ENCODE data around the gene PKIG. TPM values are rescaled to one million over a fixed set of nuclear protein-coding genes. Genes with fewer than 3 reads are reported as not detected.

PKIG gene
- total and polyA plus RNA-seq, 2 experiments from 2014 or later = 47.6 to 51.9 TPM

DNA sequence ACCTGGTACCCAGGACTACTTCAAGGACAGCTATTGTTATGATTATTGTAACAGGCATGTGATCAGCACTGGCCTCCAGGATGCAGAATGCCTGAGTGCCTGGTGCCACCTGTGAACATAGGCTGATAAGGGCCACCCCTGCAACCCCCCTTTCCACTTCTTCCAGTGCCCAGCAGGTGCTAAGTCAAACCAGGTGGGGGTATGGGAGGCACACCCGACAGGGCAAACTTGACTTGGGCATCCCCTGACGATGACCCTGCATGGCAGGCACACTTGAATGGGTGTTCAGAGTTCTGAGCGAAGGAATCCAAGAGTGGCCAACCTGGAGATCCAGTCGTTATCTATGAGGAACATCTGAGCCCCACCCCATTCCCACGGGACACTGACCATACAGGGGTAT lies 65.7 kb downstream of the PKIG start:
- TF ChIP-seq, protein P1, sequence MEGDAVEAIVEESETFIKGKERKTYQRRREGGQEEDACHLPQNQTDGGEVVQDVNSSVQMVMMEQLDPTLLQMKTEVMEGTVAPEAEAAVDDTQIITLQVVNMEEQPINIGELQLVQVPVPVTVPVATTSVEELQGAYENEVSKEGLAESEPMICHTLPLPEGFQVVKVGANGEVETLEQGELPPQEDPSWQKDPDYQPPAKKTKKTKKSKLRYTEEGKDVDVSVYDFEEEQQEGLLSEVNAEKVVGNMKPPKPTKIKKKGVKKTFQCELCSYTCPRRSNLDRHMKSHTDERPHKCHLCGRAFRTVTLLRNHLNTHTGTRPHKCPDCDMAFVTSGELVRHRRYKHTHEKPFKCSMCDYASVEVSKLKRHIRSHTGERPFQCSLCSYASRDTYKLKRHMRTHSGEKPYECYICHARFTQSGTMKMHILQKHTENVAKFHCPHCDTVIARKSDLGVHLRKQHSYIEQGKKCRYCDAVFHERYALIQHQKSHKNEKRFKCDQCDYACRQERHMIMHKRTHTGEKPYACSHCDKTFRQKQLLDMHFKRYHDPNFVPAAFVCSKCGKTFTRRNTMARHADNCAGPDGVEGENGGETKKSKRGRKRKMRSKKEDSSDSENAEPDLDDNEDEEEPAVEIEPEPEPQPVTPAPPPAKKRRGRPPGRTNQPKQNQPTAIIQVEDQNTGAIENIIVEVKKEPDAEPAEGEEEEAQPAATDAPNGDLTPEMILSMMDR (IDR thresholded peaks at IDR 0.05; ENCODE audit: poor library complexity) = no peak
- no peak for TF ChIP-seq EZH2 (IDR thresholded peaks at IDR 0.05; ENCODE audit: borderline replicate concordance)
- TF ChIP-seq EZH2phosphoT487 (IDR thresholded peaks at IDR 0.05; ENCODE audit: low read depth, severe bottlenecking, unreplicated experiment) = no peak
- Histone ChIP-seq H3K9me2 (replicated peaks; ENCODE audit: insufficient read depth) (no peaks in the 10 kb centered on the region), H4K20me1 (ENCODE audit: insufficient read depth, poor library complexity, severe bottlenecking) (no peaks in the 10 kb centered on the region), H3K27ac (no peak overlapping the region), H3K79me2 (no peaks in the 10 kb centered on the region), H3K4me3 (no peak overlapping the region), H3K4me2 (no peak overlapping the region), H3K36me3 (replicated peaks; ENCODE audit: insufficient read depth, low read depth) (no peaks in the 10 kb centered on the region), H3K4me1 (ENCODE audit: insufficient read depth) (peaks cover 4% of the 10 kb centered on the region), H2AFZ (no peak overlapping the region), H3K9me3 (ENCODE audit: low read depth) (no peaks in the 10 kb centered on the region), H3K27me3 (no peaks in the 10 kb centered on the region)
- DNase-seq (ENCODE audit: low spot score) = no peak
- WGBS (ENCODE audit: low lambda C conversion rate, missing lambda C conversion rate) = 92% methylated on average over 5 of the region's 5 CpGs

DNA sequence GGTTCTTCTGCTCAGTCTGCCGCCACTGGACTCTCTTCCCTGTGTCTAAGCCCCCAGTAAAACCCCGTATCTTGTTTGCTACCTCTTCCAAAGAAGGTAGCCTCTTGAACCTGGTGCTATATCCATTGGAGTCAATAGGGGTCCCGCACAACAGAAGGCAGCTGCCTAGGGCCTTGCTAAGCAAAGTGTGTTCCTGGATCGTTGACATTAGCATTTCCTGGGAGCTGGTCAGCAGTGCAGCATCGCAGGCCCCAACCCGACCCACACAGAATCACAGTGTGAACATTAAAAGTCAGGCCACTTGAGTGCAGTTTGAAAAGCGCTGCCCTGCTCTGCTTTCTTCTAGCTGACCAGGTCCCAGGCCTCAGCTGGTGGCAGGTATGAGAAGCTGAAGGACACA lies 66.2 kb downstream of the PKIG start:
- Histone ChIP-seq H3K4me1 (ENCODE audit: insufficient read depth) (no peaks in the 10 kb centered on the region), H3K36me3 (replicated peaks; ENCODE audit: insufficient read depth, low read depth) (no peaks in the 10 kb centered on the region), H3K4me3 (no peak overlapping the region), H2AFZ (no peak overlapping the region), H3K79me2 (no peaks in the 10 kb centered on the region), H3K27ac (no peak overlapping the region), H3K27me3 (no peaks in the 10 kb centered on the region), H3K9me2 (replicated peaks; ENCODE audit: insufficient read depth) (no peaks in the 10 kb centered on the region), H3K9me3 (ENCODE audit: low read depth) (no peaks in the 10 kb centered on the region), H4K20me1 (ENCODE audit: insufficient read depth, poor library complexity, severe bottlenecking) (no peaks in the 10 kb centered on the region), H3K4me2 (no peak overlapping the region)
- DNase-seq (ENCODE audit: low spot score) = no peak
- 64% methylated on average over 7 of the region's 7 CpGs for WGBS (ENCODE audit: low lambda C conversion rate, missing lambda C conversion rate)
- TF ChIP-seq, protein P1 (IDR thresholded peaks at IDR 0.05; ENCODE audit: poor library complexity) = no peak
- no peak for TF ChIP-seq EZH2phosphoT487 (IDR thresholded peaks at IDR 0.05; ENCODE audit: low read depth, severe bottlenecking, unreplicated experiment)
- TF ChIP-seq EZH2 (IDR thresholded peaks at IDR 0.05; ENCODE audit: borderline replicate concordance) = no peak

DNA sequence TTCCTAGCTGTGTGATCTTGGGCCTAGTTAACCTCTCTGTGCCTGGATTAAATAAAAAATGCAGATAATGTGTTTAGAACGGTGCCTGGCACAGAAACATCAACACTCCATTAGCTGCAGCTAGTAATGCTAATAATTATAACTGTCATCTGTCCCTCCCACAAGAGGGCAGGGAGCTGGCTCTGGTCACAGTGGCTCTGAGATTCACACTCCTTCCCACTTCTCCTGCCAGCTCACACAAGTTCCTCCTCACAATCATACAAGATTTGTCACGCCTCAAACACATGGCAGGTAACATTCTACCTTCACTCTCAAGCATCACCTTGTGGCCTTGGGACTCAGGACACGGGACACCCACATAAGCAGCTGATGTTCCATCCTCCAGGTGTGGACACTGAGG lies 66.7 kb downstream of the PKIG start:
- Histone ChIP-seq H3K27ac (no peak overlapping the region), H3K9me2 (replicated peaks; ENCODE audit: insufficient read depth) (no peaks in the 10 kb centered on the region), H2AFZ (no peak overlapping the region), H3K4me2 (no peak overlapping the region), H3K36me3 (replicated peaks; ENCODE audit: insufficient read depth, low read depth) (no peaks in the 10 kb centered on the region), H3K4me1 (ENCODE audit: insufficient read depth) (no peaks in the 10 kb centered on the region), H3K4me3 (no peak overlapping the region), H3K9me3 (ENCODE audit: low read depth) (no peaks in the 10 kb centered on the region), H3K27me3 (no peaks in the 10 kb centered on the region), H3K79me2 (no peaks in the 10 kb centered on the region), H4K20me1 (ENCODE audit: insufficient read depth, poor library complexity, severe bottlenecking) (no peaks in the 10 kb centered on the region)
- DNase-seq (ENCODE audit: low spot score) = no peak
- WGBS (ENCODE audit: low lambda C conversion rate, missing lambda C conversion rate) = 89% methylated on average over 3 of the region's 3 CpGs
- TF ChIP-seq EZH2phosphoT487 (IDR thresholded peaks at IDR 0.05; ENCODE audit: low read depth, severe bottlenecking, unreplicated experiment) = no peak
- TF ChIP-seq, protein P1 (IDR thresholded peaks at IDR 0.05; ENCODE audit: poor library complexity) = no peak
- TF ChIP-seq EZH2 (IDR thresholded peaks at IDR 0.05; ENCODE audit: borderline replicate concordance) = no peak

DNA sequence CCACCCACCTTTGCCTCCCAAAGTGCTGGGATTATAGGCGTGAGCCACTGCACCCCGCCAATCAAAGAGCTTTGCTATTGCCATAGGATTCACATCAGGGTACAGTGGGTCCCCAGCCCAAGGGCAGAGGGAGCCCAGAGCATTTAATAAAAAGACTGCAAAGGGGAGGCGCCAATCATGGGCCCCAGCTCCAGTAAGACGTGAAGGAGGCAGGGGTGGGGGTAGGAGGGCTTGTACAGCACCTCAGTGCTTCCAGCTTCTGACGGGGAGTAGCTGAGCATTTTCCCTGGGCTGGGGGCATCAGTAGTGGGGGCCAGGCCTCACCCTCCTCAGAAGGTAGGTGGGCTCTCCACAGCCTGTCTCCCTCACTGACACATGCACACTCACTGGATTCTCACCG lies 67.6 kb downstream of the PKIG start:
- no peaks in the 10 kb centered on the region for H3K4me1 ChIP-seq (ENCODE audit: insufficient read depth)

More for the DNA sequence above, 67.6 kb downstream of the PKIG start:
- Histone ChIP-seq H3K4me3 (no peak overlapping the region), H3K4me2 (no peak overlapping the region), H3K27me3 (no peaks in the 10 kb centered on the region), H3K36me3 (replicated peaks; ENCODE audit: insufficient read depth, low read depth) (no peaks in the 10 kb centered on the region), H4K20me1 (ENCODE audit: insufficient read depth, poor library complexity, severe bottlenecking) (no peaks in the 10 kb centered on the region), H3K9me3 (ENCODE audit: low read depth) (no peaks in the 10 kb centered on the region), H2AFZ (no peak overlapping the region), H3K9me2 (replicated peaks; ENCODE audit: insufficient read depth) (no peaks in the 10 kb centered on the region), H3K27ac (no peak overlapping the region), H3K79me2 (no peaks in the 10 kb centered on the region)
- DNase-seq (ENCODE audit: low spot score) = no peak
- 80% methylated on average over 6 of the region's 6 CpGs for WGBS (ENCODE audit: low lambda C conversion rate, missing lambda C conversion rate)
- TF ChIP-seq, protein P1 (IDR thresholded peaks at IDR 0.05; ENCODE audit: poor library complexity) = no peak
- no peak for TF ChIP-seq EZH2phosphoT487 (IDR thresholded peaks at IDR 0.05; ENCODE audit: low read depth, severe bottlenecking, unreplicated experiment)
- TF ChIP-seq EZH2 (IDR thresholded peaks at IDR 0.05; ENCODE audit: borderline replicate concordance) = no peak
